Ishikawa (cell line): ENCODE data around the gene JPH3.

ENCODE experiments used
- CEBPB ChIP-seq: IDR thresholded peaks from 2 replicates; pipeline ENCODE4 v1.6.1; 2012
- CREB1 ChIP-seq: IDR thresholded peaks from 2 replicates; pipeline ENCODE4 v1.6.1; 2012; ENCODE audit warnings: low read depth
- EGR1 ChIP-seq: IDR thresholded peaks from 2 replicates; pipeline ENCODE4 v1.6.1; 2012
- EP300 ChIP-seq: IDR thresholded peaks from 2 replicates; pipeline ENCODE4 v1.6.1; 2012; ENCODE audit warnings: borderline replicate concordance
- FOXM1 ChIP-seq: IDR thresholded peaks from 2 replicates; pipeline ENCODE4 v1.6.1; 2012; ENCODE audit warnings: low read depth, borderline replicate concordance
- MAX ChIP-seq: IDR thresholded peaks from 2 replicates; pipeline ENCODE4 v1.6.1; 2012
- NFIC ChIP-seq: IDR thresholded peaks from 2 replicates; pipeline ENCODE4 v1.6.1; 2012
- RAD21 ChIP-seq: IDR thresholded peaks from 2 replicates; pipeline ENCODE4 v1.6.1; 2012; ENCODE audit warnings: low read depth
- REST ChIP-seq: IDR thresholded peaks from 2 replicates; pipeline ENCODE4 v1.6.1; 2012; ENCODE audit warnings: low read depth, mild to moderate bottlenecking
- TAF1 ChIP-seq: IDR thresholded peaks from 2 replicates; pipeline ENCODE4 v1.6.1; 2012; ENCODE audit warnings: low read depth, mild to moderate bottlenecking
- TCF12 ChIP-seq: IDR thresholded peaks from 2 replicates; pipeline ENCODE4 v1.6.1; 2012; ENCODE audit warnings: low read depth
- TEAD4 ChIP-seq: IDR thresholded peaks from 2 replicates; pipeline ENCODE4 v1.6.1; 2012
- USF1 ChIP-seq: IDR thresholded peaks from 2 replicates; pipeline ENCODE4 v1.6.1; 2012
- YY1 ChIP-seq: IDR thresholded peaks from 2 replicates; pipeline ENCODE4 v1.6.1; 2012; ENCODE audit warnings: low read depth
- ZBTB7A ChIP-seq: IDR thresholded peaks from 2 replicates; pipeline ENCODE4 v1.6.1; 2012; ENCODE audit warnings: low read depth

Gene JPH3

GRCh38 chr16:87608400-87608985 is 6.2 kb downstream of the JPH3 start:
- TF ChIP-seq REST, result peak; percentile 97
- TF ChIP-seq EP300, result no peak

GRCh38 chr16:87610026-87610425 is 7.7 kb downstream of the JPH3 start:
- TF ChIP-seq ZBTB7A, result no peak
- no peak for TF ChIP-seq MAX
- TF ChIP-seq EP300, result no peak
- TF ChIP-seq TEAD4, result no peak
- TF ChIP-seq RAD21, result no peak
- TF ChIP-seq EGR1, result no peak
- no peak for TF ChIP-seq FOXM1
- TF ChIP-seq REST, result no peak
- TF ChIP-seq YY1, result no peak
- no peak for TF ChIP-seq TAF1
- TF ChIP-seq TCF12, result no peak
- TF ChIP-seq USF1, result no peak
- no peak for TF ChIP-seq NFIC
- TF ChIP-seq CREB1, result no peak
- no peak for TF ChIP-seq CEBPB

- TF ChIP-seq REST (no peak), TAF1 (no peak), NFIC (no peak), EGR1 (no peak)
Observed at GRCh38 chr16:87611456-87611855, 9.1 kb downstream of the JPH3 start.

GRCh38 chr16:87613961-87614360 is 11.7 kb downstream of the JPH3 start:
- no peak for TF ChIP-seq TCF12
- TF ChIP-seq FOXM1, result no peak

GRCh38 chr16:87615621-87616041 is 13.3 kb downstream of the JPH3 start:
- no peak for TF ChIP-seq REST
- TF ChIP-seq USF1, result no peak
- no peak for TF ChIP-seq MAX
- no peak for TF ChIP-seq NFIC
- no peak for TF ChIP-seq FOXM1
- no peak for TF ChIP-seq RAD21
- TF ChIP-seq YY1, result no peak
- TF ChIP-seq CREB1, result no peak
- no peak for TF ChIP-seq EGR1
- no peak for TF ChIP-seq EP300
- no peak for TF ChIP-seq TAF1
- no peak for TF ChIP-seq TCF12
- TF ChIP-seq ZBTB7A, result no peak
- TF ChIP-seq CEBPB, result no peak
- TF ChIP-seq TEAD4, result no peak
